ENCODE results near the gene CAV3.

DNA sequence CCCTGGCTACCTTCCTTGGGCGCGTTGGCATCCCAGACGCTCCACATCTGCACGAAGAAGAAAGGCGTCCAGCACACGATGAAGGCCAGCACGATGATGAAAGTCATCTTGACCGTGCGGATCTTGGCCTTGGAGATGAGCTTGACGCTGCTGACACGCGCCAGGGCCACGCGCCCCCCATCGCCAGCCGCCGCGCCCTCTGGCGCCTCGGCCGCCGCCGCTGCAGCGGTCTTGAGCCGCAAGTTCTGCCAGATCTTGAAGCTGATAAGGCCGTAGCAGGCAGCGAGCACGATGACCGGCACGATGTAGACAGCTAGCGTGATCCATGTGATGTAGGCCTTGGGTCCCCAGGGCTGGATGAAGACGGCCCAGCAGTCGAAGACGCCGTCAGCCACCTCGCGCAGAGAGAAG is 33.7 kb downstream of the CAV3 start:
- TF ChIP-seq CTCF (IDR thresholded peaks at IDR 0.05; ENCODE audit: insufficient read depth, low read depth, low read length) (no peak), EZH2 (IDR thresholded peaks at IDR 0.05; ENCODE audit: insufficient read depth, low read length) (no peak)
